NCI-H1694 (cell line): ENCODE results near the gene ZW10.
"Not testable (repeated sequence)": the region's sequence is repeated elsewhere in the genome, so short reads cannot be mapped to it uniquely, and the experiment has no call there.

Experiments used
- DNase-seq: peaks from one replicate; lab custom pipeline; 2025; lab: John Stamatoyannopoulos, UW

ZW10 gene

GRCh38 chr11:113752932-113753331 is 20.6 kb downstream of the ZW10 start:
- DNase-seq: no peak

- DNase-seq: no peak
Measured at GRCh38 chr11:113736323-113736722, 37.2 kb downstream of the ZW10 start.

GRCh38 chr11:113732092-113732491 is 41.4 kb downstream of the ZW10 start:
- DNase-seq: no peak

- DNase-seq: no peak
Measured at GRCh38 chr11:113730887-113731726, 42.4 kb downstream of the ZW10 start.

GRCh38 chr11:113729456-113729855 is 44.0 kb downstream of the ZW10 start:
- DNase-seq: no peak

- no peak for DNase-seq
Measured at GRCh38 chr11:113728814-113729213, 44.7 kb downstream of the ZW10 start.

GRCh38 chr11:113725913-113726312 is 47.6 kb downstream of the ZW10 start:
- no peak for DNase-seq

GRCh38 chr11:113725407-113725806 is 48.1 kb downstream of the ZW10 start:
- no peak for DNase-seq

GRCh38 chr11:113724778-113725177 is 48.7 kb downstream of the ZW10 start:
- no peak for DNase-seq

GRCh38 chr11:113723787-113724186 is 49.7 kb downstream of the ZW10 start:
- DNase-seq: no peak

- DNase-seq: no peak
Measured at GRCh38 chr11:113722934-113723333, 50.6 kb downstream of the ZW10 start.

- DNase-seq: no peak
Measured at GRCh38 chr11:113722221-113722620, 51.3 kb downstream of the ZW10 start.

GRCh38 chr11:113721462-113722066 is 51.9 kb downstream of the ZW10 start:
- DNase-seq: no peak

- not testable (repeated sequence) for DNase-seq
Measured at GRCh38 chr11:113720478-113720877, 53.0 kb downstream of the ZW10 start.

- DNase-seq: no peak
Measured at GRCh38 chr11:113715882-113716625, 57.4 kb downstream of the ZW10 start.

- DNase-seq: no peak
Measured at GRCh38 chr11:113715273-113715672, 58.2 kb downstream of the ZW10 start.

- no peak for DNase-seq
Measured at GRCh38 chr11:113710989-113711388, 62.5 kb downstream of the ZW10 start.

- DNase-seq: no peak
Measured at GRCh38 chr11:113705871-113706655, 67.4 kb downstream of the ZW10 start, which contains the start of gene TMPRSS5. Gene TMPRSS5, minus strand, starts transcription at chr11:113706308. Its CDS starts 84 bp downstream, at chr11:113706224.

- DNase-seq: not testable (repeated sequence)
Measured at GRCh38 chr11:113703551-113703950, 69.9 kb downstream of the ZW10 start.

GRCh38 chr11:113701491-113701890 is 72.0 kb downstream of the ZW10 start:
- DNase-seq: no peak

GRCh38 chr11:113698515-113698914 is 75.0 kb downstream of the ZW10 start:
- DNase-seq: no peak
